Astrocyte (in vitro differentiated cells and primary cell): ENCODE data around the gene HNRNPM. TPM values are rescaled to one million over a fixed set of nuclear protein-coding genes. Genes with fewer than 3 reads are reported as not detected.

ENCODE experiments used
- DNase-seq: peaks from one replicate; pipeline ENCODE4 v3.0.0-alpha.2; 2010; ENCODE audit warnings: low read depth
- FAIRE-seq: peaks from 2 replicates; lab custom pipeline; 2011; peaks lifted over from hg19 to GRCh38; lab: Jason Lieb, UNC
- H2AFZ ChIP-seq: 2 replicates; pipeline ENCODE4 v1.6.0; 2012; ENCODE audit warnings: low read depth, low read length, inconsistent platforms
- H3K27ac ChIP-seq: 2 replicates; pipeline ENCODE4 v1.5.1; 2011; ENCODE audit warnings: low read depth, low read length, inconsistent platforms
- H3K27me3 ChIP-seq: 2 replicates; pipeline ENCODE4 v1.6.0; 2011; ENCODE audit warnings: low read length, inconsistent platforms; ENCODE audit not compliant: insufficient read depth
- H3K36me3 ChIP-seq: 2 replicates; pipeline ENCODE4 v1.5.1; 2011; ENCODE audit warnings: low read length, inconsistent platforms; ENCODE audit not compliant: insufficient read depth
- H3K4me1 ChIP-seq: 2 replicates; pipeline ENCODE4 v1.5.1; 2011; ENCODE audit warnings: low read length, inconsistent platforms; ENCODE audit not compliant: insufficient read depth
- H3K4me2 ChIP-seq: 2 replicates; pipeline ENCODE4 v1.6.0; 2012; ENCODE audit warnings: low read length, inconsistent platforms
- H3K4me3 ChIP-seq: 2 replicates; pipeline ENCODE4 v1.5.1; 2011; ENCODE audit warnings: low read depth, mild to moderate bottlenecking, low read length, inconsistent platforms; ENCODE audit not compliant: insufficient read depth
- H3K79me2 ChIP-seq: 2 replicates; pipeline ENCODE4 v1.6.0; 2012; ENCODE audit warnings: mild to moderate bottlenecking, low read length, inconsistent platforms; ENCODE audit not compliant: insufficient read depth
- H3K9ac ChIP-seq: 2 replicates; pipeline ENCODE4 v1.6.0; 2012; ENCODE audit warnings: mild to moderate bottlenecking, low read length, inconsistent platforms
- H3K9me3 ChIP-seq: 2 replicates; pipeline ENCODE4 v1.5.1; 2012; ENCODE audit warnings: low read depth, mild to moderate bottlenecking, low read length, inconsistent platforms; ENCODE audit not compliant: insufficient read depth
- H4K20me1 ChIP-seq: 2 replicates; pipeline ENCODE4 v1.6.0; 2012; ENCODE audit warnings: low read length, inconsistent platforms; ENCODE audit not compliant: insufficient read depth
- H3K27ac Mint-ChIP-seq: one replicate; pipeline ENCODE4 v1.8.0; 2021; ENCODE audit warnings: mild to moderate bottlenecking, mixed read lengths; ENCODE audit not compliant: unreplicated experiment
- H3K27me3 Mint-ChIP-seq: one replicate; pipeline ENCODE4 v1.8.0; 2021; ENCODE audit warnings: low read depth, mixed read lengths; ENCODE audit not compliant: unreplicated experiment
- H3K36me3 Mint-ChIP-seq: one replicate; pipeline ENCODE4 v1.8.0; 2021; ENCODE audit warnings: low read depth, mixed read lengths; ENCODE audit not compliant: unreplicated experiment
- H3K4me1 Mint-ChIP-seq: one replicate; pipeline ENCODE4 v1.8.0; 2021; ENCODE audit warnings: low read depth, mixed read lengths; ENCODE audit not compliant: unreplicated experiment
- H3K4me3 Mint-ChIP-seq: one replicate; pipeline ENCODE4 v1.8.0; 2021; ENCODE audit warnings: mild to moderate bottlenecking, moderate library complexity, mixed read lengths; ENCODE audit not compliant: unreplicated experiment
- H3K9me3 Mint-ChIP-seq: one replicate; pipeline ENCODE4 v1.8.0; 2021; ENCODE audit warnings: mild to moderate bottlenecking, mixed read lengths; ENCODE audit not compliant: unreplicated experiment
- CTCF ChIP-seq: IDR thresholded peaks from 2 replicates; pipeline ENCODE4 v1.5.1; 2011; ENCODE audit warnings: low read depth, mild to moderate bottlenecking, inconsistent platforms, low read length, moderate library complexity; ENCODE audit not compliant: insufficient read depth
- EZH2 ChIP-seq: IDR thresholded peaks from 2 replicates; pipeline ENCODE4 v1.6.1; 2012; ENCODE audit warnings: mild to moderate bottlenecking, low read length, inconsistent platforms; ENCODE audit not compliant: insufficient read depth
- total RNA-seq: library from RNA; stranded (reverse); gene quantifications from 2 replicates; pipeline ENCODE4 v1.2.1, GENCODE V29; 2021

HNRNPM gene
- total RNA-seq, 1 donor from 2014 or later = 172 TPM

DNA sequence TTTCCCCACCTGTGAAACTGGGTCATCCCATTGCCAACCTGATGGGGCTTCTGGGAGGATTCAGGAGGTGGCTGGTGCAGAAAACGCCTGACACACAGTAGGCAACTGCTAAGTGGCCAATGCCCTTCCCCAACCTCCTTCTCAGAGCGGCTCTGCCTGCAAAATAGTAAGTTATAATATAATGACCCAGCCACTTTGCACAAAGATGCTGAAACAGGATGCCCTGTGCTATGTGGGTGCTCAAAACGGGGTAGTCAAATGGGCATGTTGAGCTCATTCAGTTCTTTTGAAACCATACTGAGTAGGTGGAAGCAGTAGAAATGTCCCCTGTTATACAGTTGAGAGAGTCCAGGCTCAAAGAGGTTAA is 31.2 kb upstream of the HNRNPM start:
- H3K9me3 Mint-ChIP-seq = no peaks in the 10 kb centered on the region
- H3K9me3 ChIP-seq = no peaks in the 10 kb centered on the region
- H2AFZ ChIP-seq = peak overlapping the region; percentile 74
- TF ChIP-seq CTCF (no peak), EZH2 (no peak)
- H3K27me3 ChIP-seq = no peaks in the 10 kb centered on the region
- H4K20me1 ChIP-seq = no peaks in the 10 kb centered on the region
- H3K9ac ChIP-seq = peak overlapping the region; percentile 77
- peaks cover 2% of the 10 kb centered on the region for H3K36me3 Mint-ChIP-seq
- peak overlapping the region; percentile 80 for H3K4me3 Mint-ChIP-seq
- no peaks in the 10 kb centered on the region for H3K27me3 Mint-ChIP-seq
- peak overlapping the region; percentile 89 for H3K4me2 ChIP-seq
- peaks cover 6% of the 10 kb centered on the region for H3K4me1 ChIP-seq
- H3K27ac Mint-ChIP-seq = no peak overlapping the region
- H3K4me3 ChIP-seq = peak overlapping the region; percentile 71
- H3K36me3 ChIP-seq = no peaks in the 10 kb centered on the region
- no peaks in the 10 kb centered on the region for H3K79me2 ChIP-seq
- peaks cover 7% of the 10 kb centered on the region for H3K4me1 Mint-ChIP-seq
- FAIRE-seq = no peak
- H3K27ac ChIP-seq = no peak overlapping the region
- no peak for DNase-seq

GRCh38 chr19:8416796-8417195 is 28.0 kb upstream of the HNRNPM start:
- no peak overlapping the region for H3K4me3 Mint-ChIP-seq
- H3K27ac Mint-ChIP-seq = no peak overlapping the region
- no peaks in the 10 kb centered on the region for H3K9me3 Mint-ChIP-seq
- Histone ChIP-seq H3K9me3 (no peaks in the 10 kb centered on the region), H3K27ac (no peak overlapping the region), H3K79me2 (no peaks in the 10 kb centered on the region), H3K27me3 (no peaks in the 10 kb centered on the region), H3K4me2 (no peak overlapping the region), H3K9ac (no peak overlapping the region), H4K20me1 (no peaks in the 10 kb centered on the region), H2AFZ (no peak overlapping the region), H3K4me1 (peaks cover 6% of the 10 kb centered on the region), H3K36me3 (no peaks in the 10 kb centered on the region), H3K4me3 (no peak overlapping the region)
- FAIRE-seq (no peak), DNase-seq (no peak)
- TF ChIP-seq EZH2 (no peak), CTCF (no peak)
- no peaks in the 10 kb centered on the region for H3K27me3 Mint-ChIP-seq
- peaks cover 7% of the 10 kb centered on the region for H3K4me1 Mint-ChIP-seq
- H3K36me3 Mint-ChIP-seq = peaks cover 2% of the 10 kb centered on the region

- FAIRE-seq (no peak), DNase-seq (no peak)
- no peak overlapping the region for H3K27ac ChIP-seq
- no peak overlapping the region for H3K4me2 ChIP-seq
- H3K9me3 ChIP-seq = no peaks in the 10 kb centered on the region
- Mint-ChIP-seq H3K36me3 (peaks cover 4% of the 10 kb centered on the region), H3K4me3 (no peak overlapping the region), H3K4me1 (peaks cover 21% of the 10 kb centered on the region), H3K27me3 (no peaks in the 10 kb centered on the region), H3K27ac (no peak overlapping the region), H3K9me3 (no peaks in the 10 kb centered on the region)
- no peaks in the 10 kb centered on the region for H3K27me3 ChIP-seq
- no peak overlapping the region for H2AFZ ChIP-seq
- no peaks in the 10 kb centered on the region for H3K36me3 ChIP-seq
- no peaks in the 10 kb centered on the region for H3K79me2 ChIP-seq
- TF ChIP-seq CTCF (no peak), EZH2 (no peak)
- H3K9ac ChIP-seq = no peak overlapping the region
- no peaks in the 10 kb centered on the region for H4K20me1 ChIP-seq
- H3K4me1 ChIP-seq = peaks cover 12% of the 10 kb centered on the region
- H3K4me3 ChIP-seq = no peak overlapping the region
Measured at GRCh38 chr19:8421484-8422461, 23.0 kb upstream of the HNRNPM start.
